ENCODE measurements around the gene BCAS3.

BCAS3 gene

GRCh38 chr17:61175298-61176142 lies 497.9 kb downstream of the BCAS3 start:
- no peak for DNase-seq

GRCh38 chr17:61177351-61177750 lies 499.7 kb downstream of the BCAS3 start:
- DNase-seq = no peak

- no peak for DNase-seq
Measured at GRCh38 chr17:61178284-61178683, 500.6 kb downstream of the BCAS3 start.

- no peak for DNase-seq
Measured at GRCh38 chr17:61179380-61179806, 501.7 kb downstream of the BCAS3 start.

- no peak for DNase-seq
Measured at GRCh38 chr17:61183793-61184192, 506.1 kb downstream of the BCAS3 start.

- DNase-seq = no peak
Measured at GRCh38 chr17:61185385-61185784, 507.7 kb downstream of the BCAS3 start.

- DNase-seq = no peak
Measured at GRCh38 chr17:61187038-61187437, 509.4 kb downstream of the BCAS3 start.

- DNase-seq = no peak
Measured at GRCh38 chr17:61188081-61188480, 510.4 kb downstream of the BCAS3 start.

GRCh38 chr17:61189968-61190367 lies 512.3 kb downstream of the BCAS3 start:
- DNase-seq = no peak

GRCh38 chr17:61196302-61196704 lies 518.7 kb downstream of the BCAS3 start:
- DNase-seq = no peak

- DNase-seq = no peak
Measured at GRCh38 chr17:61196799-61197198, 519.1 kb downstream of the BCAS3 start.

- DNase-seq = no peak
Measured at GRCh38 chr17:61199431-61200338, 522.0 kb downstream of the BCAS3 start.

GRCh38 chr17:61200339-61200715 lies 522.7 kb downstream of the BCAS3 start:
- DNase-seq = no peak

GRCh38 chr17:61201211-61201610 lies 523.6 kb downstream of the BCAS3 start:
- DNase-seq = no peak

GRCh38 chr17:61202564-61202963 lies 524.9 kb downstream of the BCAS3 start:
- no peak for DNase-seq

- DNase-seq = no peak
Measured at GRCh38 chr17:61203671-61204131, 526.0 kb downstream of the BCAS3 start.

GRCh38 chr17:61204456-61204855 lies 526.8 kb downstream of the BCAS3 start:
- DNase-seq = no peak

GRCh38 chr17:61205401-61205800 lies 527.8 kb downstream of the BCAS3 start:
- no peak for DNase-seq

GRCh38 chr17:61205931-61206330 lies 528.3 kb downstream of the BCAS3 start:
- no peak for DNase-seq

- no peak for DNase-seq
Measured at GRCh38 chr17:61206922-61207321, 529.3 kb downstream of the BCAS3 start.

GRCh38 chr17:61208301-61209105 lies 530.9 kb downstream of the BCAS3 start:
- DNase-seq = no peak

- no peak for DNase-seq
Measured at GRCh38 chr17:61209106-61209439, 531.4 kb downstream of the BCAS3 start.

- no peak for DNase-seq
Measured at GRCh38 chr17:61209525-61209924, 531.9 kb downstream of the BCAS3 start.

All from stimulated activated CD4-positive, alpha-beta T cell treated with anti-CD3 and anti-CD28 coated beads, Interleukin-2, amount 100 ng/mL, for 24 hours (primary cell).